Stimulated activated memory B cell treated with anti-CD40 and anti-IgM and Interleukin-4, amounts not matched to agents 10 μg/mL and 1 μg/mL and 100 μg/mL, for 72 hours (primary cell): Measurements from ENCODE around the gene TMEM25.
A peak's percentile ranks its signal among the peaks of the same experiment; 100 is the strongest.

Experiments used
- ATAC-seq: fragments of 150-1000 bp; cut with Tn5 transposase; 2 replicates; pipeline ENCODE4 v1.10.0; 2021
- H3K27ac Mint-ChIP-seq: one replicate; pipeline ENCODE4 v1.8.0; 2022; ENCODE audit warnings: mild to moderate bottlenecking, mixed read lengths
- H3K27me3 Mint-ChIP-seq: one replicate; pipeline ENCODE4 v1.8.0; 2022; ENCODE audit warnings: mixed read lengths
- H3K36me3 Mint-ChIP-seq: one replicate; pipeline ENCODE4 v1.8.0; 2022; ENCODE audit warnings: mixed read lengths
- H3K4me1 Mint-ChIP-seq: one replicate; pipeline ENCODE4 v1.8.0; 2022; ENCODE audit warnings: mixed read lengths
- H3K4me3 Mint-ChIP-seq: one replicate; pipeline ENCODE4 v1.8.0; 2022; ENCODE audit warnings: mild to moderate bottlenecking, moderate library complexity, mixed read lengths
- H3K9me3 Mint-ChIP-seq: one replicate; pipeline ENCODE4 v1.8.0; 2022; ENCODE audit warnings: mixed read lengths

TMEM25 gene

GRCh38 chr11:118526688-118527087 is 4.3 kb upstream of the TMEM25 start:
- ATAC-seq = no peak
- Mint-ChIP-seq H3K27ac (no peak overlapping the region), H3K9me3 (no peaks in the 10 kb centered on the region), H3K27me3 (no peaks in the 10 kb centered on the region), H3K36me3 (peaks cover 27% of the 10 kb centered on the region), H3K4me1 (peaks cover 37% of the 10 kb centered on the region), H3K4me3 (no peak overlapping the region)

DNA sequence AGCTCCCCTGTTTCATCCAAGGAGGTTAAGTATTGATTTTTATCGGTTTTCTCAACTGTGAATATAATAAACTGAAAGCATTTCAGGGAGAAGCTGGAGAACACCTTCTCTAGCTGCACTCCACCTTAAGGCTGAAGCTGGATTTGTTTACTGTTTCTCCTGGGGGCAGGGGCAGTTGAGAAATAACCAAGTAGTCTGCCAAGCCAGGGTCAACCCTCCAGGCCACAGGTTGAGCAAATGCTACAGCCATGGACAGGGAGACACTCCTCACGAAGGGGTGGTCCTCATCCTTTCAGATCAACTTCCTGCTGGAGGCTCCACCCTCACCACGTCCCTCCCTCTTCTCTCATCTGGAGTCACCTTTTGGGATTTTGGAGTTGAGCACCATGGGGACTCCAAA is 3.9 kb upstream of the TMEM25 start, which contains the start of gene TTC36:
Gene TTC36 (plus strand): TSS at position 366 of the 400 bp plus-strand sequence. CDS start 21 bp downstream, at position 387.
- no peaks in the 10 kb centered on the region for H3K27me3 Mint-ChIP-seq
- H3K36me3 Mint-ChIP-seq = peaks cover 27% of the 10 kb centered on the region
- peaks cover 41% of the 10 kb centered on the region for H3K4me1 Mint-ChIP-seq
- H3K4me3 Mint-ChIP-seq = no peak within 1 kb of the TSS
- H3K27ac Mint-ChIP-seq = no peak within 1 kb of the TSS
- no peak for ATAC-seq
- no peaks in the 10 kb centered on the region for H3K9me3 Mint-ChIP-seq

- Mint-ChIP-seq H3K4me1 (peaks cover 42% of the 10 kb centered on the region), H3K36me3 (peaks cover 21% of the 10 kb centered on the region), H3K27me3 (no peaks in the 10 kb centered on the region), H3K9me3 (no peaks in the 10 kb centered on the region), H3K27ac (no peak overlapping the region), H3K4me3 (no peak overlapping the region)
- ATAC-seq = no peak
These were observed 2.5 kb upstream of the TMEM25 start for GRCh38 chr11:118528511-118528910.

DNA sequence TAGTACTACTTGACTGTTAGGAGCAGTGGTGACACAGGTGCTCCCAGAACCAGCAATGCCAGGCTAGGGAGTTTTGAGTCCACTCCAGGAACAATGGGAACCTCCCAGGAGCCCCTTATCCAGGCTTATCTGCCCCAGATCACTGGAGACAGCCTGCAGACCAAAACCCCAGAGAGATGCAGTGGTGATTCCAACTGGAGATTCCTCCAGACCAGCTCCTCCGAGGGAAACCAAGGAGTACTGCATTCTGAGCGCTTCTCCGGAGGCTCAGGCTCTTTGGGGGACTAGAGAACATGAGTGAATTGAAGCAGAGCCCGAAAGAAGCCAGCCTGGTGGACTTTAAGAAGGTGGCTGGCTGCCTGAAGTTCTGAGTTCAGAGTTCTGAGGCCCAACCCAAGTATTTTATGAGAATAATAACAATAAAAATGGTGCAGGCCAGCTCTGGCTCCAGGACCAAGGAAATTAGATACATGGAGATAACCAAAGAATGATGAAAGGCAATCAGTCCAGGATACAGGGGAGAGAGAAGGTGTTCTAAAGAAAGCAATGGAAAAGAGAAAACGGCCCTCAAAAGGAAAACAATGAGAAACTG is 1.3 kb upstream of the TMEM25 start:
- no peak for ATAC-seq

GRCh38 chr11:118530180-118530682 is 761 bp upstream of the TMEM25 start:
- peak overlapping the region; percentile 83 for H3K27ac Mint-ChIP-seq
- peaks cover 16% of the 10 kb centered on the region for H3K36me3 Mint-ChIP-seq
- ATAC-seq = no peak
- no peaks in the 10 kb centered on the region for H3K27me3 Mint-ChIP-seq
- H3K4me1 Mint-ChIP-seq = peaks cover 42% of the 10 kb centered on the region
- H3K4me3 Mint-ChIP-seq = peak overlapping the region; percentile 84
- no peaks in the 10 kb centered on the region for H3K9me3 Mint-ChIP-seq

More for the DNA sequence above, 1.3 kb upstream of the TMEM25 start:
- H3K27me3 Mint-ChIP-seq = no peaks in the 10 kb centered on the region
- no peaks in the 10 kb centered on the region for H3K9me3 Mint-ChIP-seq
- peak overlapping the region; percentile 84 for H3K4me3 Mint-ChIP-seq
- peaks cover 15% of the 10 kb centered on the region for H3K36me3 Mint-ChIP-seq
- H3K4me1 Mint-ChIP-seq = peaks cover 42% of the 10 kb centered on the region
- peak overlapping the region; percentile 83 for H3K27ac Mint-ChIP-seq

DNA sequence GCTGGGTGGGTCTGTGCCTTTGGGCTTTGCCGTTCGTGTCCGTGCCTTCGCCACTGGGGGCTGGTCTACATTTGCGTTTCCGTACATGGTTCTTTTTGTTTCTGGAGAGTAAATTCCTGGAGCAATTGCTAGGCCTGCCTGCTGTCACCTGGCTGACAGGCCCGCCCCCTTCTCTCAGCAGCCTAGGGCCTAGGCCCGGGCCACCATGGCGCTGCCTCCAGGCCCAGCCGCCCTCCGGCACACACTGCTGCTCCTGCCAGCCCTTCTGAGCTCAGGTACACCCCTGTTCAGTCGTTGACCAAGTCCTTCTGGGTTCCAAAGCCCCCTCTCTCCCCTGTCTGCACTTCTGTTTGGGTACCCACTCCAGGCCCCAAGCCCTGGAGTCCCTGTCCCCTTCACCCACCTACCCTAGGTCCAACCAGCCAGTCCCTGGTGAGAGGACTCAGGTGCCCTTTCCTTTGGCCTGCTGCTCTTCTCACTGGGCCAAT is 649 bp downstream of the TMEM25 start:
- Mint-ChIP-seq H3K27ac (peak overlapping the region; percentile 83), H3K27me3 (no peaks in the 10 kb centered on the region)
- ATAC-seq = no peak

DNA sequence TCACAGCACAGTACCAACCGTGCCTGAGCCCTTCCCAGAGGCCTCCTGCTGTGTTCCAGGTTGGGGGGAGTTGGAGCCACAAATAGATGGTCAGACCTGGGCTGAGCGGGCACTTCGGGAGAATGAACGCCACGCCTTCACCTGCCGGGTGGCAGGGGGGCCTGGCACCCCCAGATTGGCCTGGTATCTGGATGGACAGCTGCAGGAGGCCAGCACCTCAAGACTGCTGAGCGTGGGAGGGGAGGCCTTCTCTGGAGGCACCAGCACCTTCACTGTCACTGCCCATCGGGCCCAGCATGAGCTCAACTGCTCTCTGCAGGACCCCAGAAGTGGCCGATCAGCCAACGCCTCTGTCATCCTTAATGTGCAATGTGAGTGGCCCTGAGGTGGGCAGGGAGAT is 1.1 kb downstream of the TMEM25 start:
- H3K36me3 Mint-ChIP-seq = peaks cover 18% of the 10 kb centered on the region
- H3K27ac Mint-ChIP-seq = peak overlapping the region; percentile 83
- H3K4me3 Mint-ChIP-seq = peak overlapping the region; percentile 84
- H3K4me1 Mint-ChIP-seq = peaks cover 39% of the 10 kb centered on the region
- no peaks in the 10 kb centered on the region for H3K27me3 Mint-ChIP-seq
- no peak for ATAC-seq
- no peaks in the 10 kb centered on the region for H3K9me3 Mint-ChIP-seq

More for the DNA sequence above, 649 bp downstream of the TMEM25 start:
- peaks cover 19% of the 10 kb centered on the region for H3K36me3 Mint-ChIP-seq
- peaks cover 42% of the 10 kb centered on the region for H3K4me1 Mint-ChIP-seq
- peak overlapping the region; percentile 84 for H3K4me3 Mint-ChIP-seq
- H3K9me3 Mint-ChIP-seq = no peaks in the 10 kb centered on the region

DNA sequence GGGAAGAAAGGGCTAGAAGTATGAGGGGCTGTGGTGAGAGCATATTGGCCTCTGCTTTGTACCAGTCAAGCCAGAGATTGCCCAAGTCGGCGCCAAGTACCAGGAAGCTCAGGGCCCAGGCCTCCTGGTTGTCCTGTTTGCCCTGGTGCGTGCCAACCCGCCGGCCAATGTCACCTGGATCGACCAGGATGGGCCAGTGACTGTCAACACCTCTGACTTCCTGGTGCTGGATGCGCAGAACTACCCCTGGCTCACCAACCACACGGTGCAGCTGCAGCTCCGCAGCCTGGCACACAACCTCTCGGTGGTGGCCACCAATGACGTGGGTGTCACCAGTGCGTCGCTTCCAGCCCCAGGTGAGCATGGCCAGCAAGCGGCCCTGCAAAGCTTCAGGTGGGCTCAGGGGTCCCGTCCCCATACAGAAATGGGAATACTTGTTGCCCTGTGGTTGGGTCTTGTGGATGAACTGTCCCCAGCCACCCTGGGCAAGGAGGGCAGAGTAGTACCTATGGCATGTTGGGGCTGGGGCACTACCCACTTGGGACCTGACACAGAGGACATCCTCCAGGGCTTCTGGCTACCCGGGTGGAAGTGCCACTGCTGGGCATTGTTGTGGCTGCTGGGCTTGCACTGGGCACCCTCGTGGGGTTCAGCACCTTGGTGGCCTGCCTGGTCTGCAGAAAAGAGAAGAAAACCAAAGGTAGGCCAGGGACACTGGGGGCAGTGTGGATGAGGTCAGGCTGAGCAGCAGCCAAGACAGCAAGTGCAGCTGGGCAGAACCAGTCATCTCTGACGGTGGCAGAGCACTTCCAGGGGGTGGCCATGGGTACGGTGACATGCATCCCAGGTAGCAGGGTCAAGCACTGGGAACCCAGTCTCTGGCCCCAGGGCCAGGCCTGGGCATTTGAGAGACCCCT is 2.1 kb downstream of the TMEM25 start:
- Mint-ChIP-seq H3K4me1 (peaks cover 32% of the 10 kb centered on the region), H3K9me3 (no peaks in the 10 kb centered on the region), H3K27ac (no peak overlapping the region), H3K4me3 (no peak overlapping the region), H3K36me3 (peaks cover 12% of the 10 kb centered on the region), H3K27me3 (no peaks in the 10 kb centered on the region)
- no peak for ATAC-seq

GRCh38 chr11:118533769-118534729 is 3.1 kb downstream of the TMEM25 start:
- Mint-ChIP-seq H3K9me3 (no peaks in the 10 kb centered on the region), H3K4me3 (no peak overlapping the region), H3K27me3 (no peaks in the 10 kb centered on the region), H3K4me1 (peaks cover 24% of the 10 kb centered on the region), H3K36me3 (peaks cover 12% of the 10 kb centered on the region), H3K27ac (no peak overlapping the region)
- ATAC-seq = no peak

DNA sequence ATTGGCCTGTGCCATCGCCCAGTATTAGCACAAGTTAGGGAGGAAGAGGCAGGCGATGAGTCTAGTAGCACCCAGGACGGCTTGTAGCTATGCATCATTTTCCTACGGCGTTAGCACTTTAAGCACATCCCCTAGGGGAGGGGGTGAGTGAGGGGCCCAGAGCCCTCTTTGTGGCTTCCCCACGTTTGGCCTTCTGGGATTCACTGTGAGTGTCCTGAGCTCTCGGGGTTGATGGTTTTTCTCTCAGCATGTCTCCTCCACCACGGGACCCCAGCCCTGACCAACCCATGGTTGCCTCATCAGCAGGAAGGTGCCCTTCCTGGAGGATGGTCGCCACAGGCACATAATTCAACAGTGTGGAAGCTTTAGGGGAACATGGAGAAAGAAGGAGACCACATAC is 4.3 kb downstream of the TMEM25 start:
- H3K27me3 Mint-ChIP-seq = no peaks in the 10 kb centered on the region
- peaks cover 12% of the 10 kb centered on the region for H3K4me1 Mint-ChIP-seq
- peaks cover 12% of the 10 kb centered on the region for H3K36me3 Mint-ChIP-seq
- no peak overlapping the region for H3K4me3 Mint-ChIP-seq
- no peaks in the 10 kb centered on the region for H3K9me3 Mint-ChIP-seq
- no peak overlapping the region for H3K27ac Mint-ChIP-seq
- no peak for ATAC-seq

DNA sequence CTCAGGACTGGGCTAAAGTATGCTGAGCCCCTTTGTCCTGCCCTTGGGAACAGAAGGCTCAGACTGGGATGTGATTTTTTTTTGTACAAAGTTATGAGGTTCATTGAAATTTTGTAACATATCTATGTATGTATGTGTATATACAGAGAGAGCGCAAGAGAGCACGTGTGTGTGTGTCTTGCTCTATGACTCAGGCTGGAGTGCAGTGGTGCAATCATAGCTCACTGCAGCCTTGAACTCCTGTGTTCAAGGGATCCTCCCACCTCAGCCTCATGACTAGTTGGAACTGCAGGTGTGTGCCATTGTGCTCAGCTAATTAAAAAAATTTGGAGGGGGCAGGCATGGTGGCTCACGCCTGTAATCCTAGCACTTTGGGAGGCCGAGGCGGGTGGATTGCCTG is 5.7 kb downstream of the TMEM25 start:
- Mint-ChIP-seq H3K27ac (no peak overlapping the region), H3K27me3 (no peaks in the 10 kb centered on the region), H3K36me3 (peaks cover 19% of the 10 kb centered on the region), H3K4me1 (peaks cover 4% of the 10 kb centered on the region), H3K9me3 (no peaks in the 10 kb centered on the region), H3K4me3 (no peak overlapping the region)
- ATAC-seq = no peak

DNA sequence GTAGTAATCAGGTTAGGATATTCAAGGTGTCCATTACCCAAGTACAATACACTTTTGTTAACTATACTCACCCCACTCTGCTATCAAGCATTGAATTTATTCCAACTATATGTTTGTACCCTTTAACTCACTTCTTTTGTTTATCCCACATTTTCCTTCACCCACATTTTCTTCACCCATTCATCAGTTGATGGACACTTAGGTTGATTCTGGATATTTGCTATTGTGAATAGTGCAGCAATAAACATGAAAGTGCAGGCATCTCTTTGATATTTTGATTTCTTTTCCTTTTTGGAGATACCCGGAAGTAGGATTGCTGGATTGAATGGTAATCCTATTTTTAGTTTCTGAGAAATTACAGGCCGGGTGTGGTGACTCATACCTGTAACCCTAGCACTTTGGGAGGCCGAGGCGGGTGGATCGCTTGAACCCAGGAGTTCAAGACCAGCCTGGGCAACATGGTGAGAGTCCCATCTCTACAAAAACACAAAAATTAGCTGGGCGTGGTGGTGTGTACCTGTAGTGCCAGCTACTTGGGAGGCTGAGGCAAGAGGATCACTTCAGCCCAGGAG is 6.5 kb downstream of the TMEM25 start:
- H3K36me3 Mint-ChIP-seq = peaks cover 19% of the 10 kb centered on the region
- H3K4me3 Mint-ChIP-seq = no peak overlapping the region
- no peak overlapping the region for H3K27ac Mint-ChIP-seq
- no peak for ATAC-seq
- H3K27me3 Mint-ChIP-seq = no peaks in the 10 kb centered on the region
- H3K4me1 Mint-ChIP-seq = no peaks in the 10 kb centered on the region
- no peaks in the 10 kb centered on the region for H3K9me3 Mint-ChIP-seq

- Mint-ChIP-seq H3K27me3 (no peaks in the 10 kb centered on the region), H3K27ac (no peak overlapping the region), H3K4me1 (no peaks in the 10 kb centered on the region), H3K4me3 (no peak overlapping the region), H3K9me3 (no peaks in the 10 kb centered on the region), H3K36me3 (peaks cover 30% of the 10 kb centered on the region)
- no peak for ATAC-seq
These were observed 13.1 kb downstream of the TMEM25 start for GRCh38 chr11:118544010-118544646.

GRCh38 chr11:118544647-118545010 is 13.6 kb downstream of the TMEM25 start:
- Mint-ChIP-seq H3K36me3 (peaks cover 30% of the 10 kb centered on the region), H3K4me3 (no peak overlapping the region), H3K27me3 (no peaks in the 10 kb centered on the region), H3K27ac (no peak overlapping the region), H3K4me1 (no peaks in the 10 kb centered on the region), H3K9me3 (no peaks in the 10 kb centered on the region)
- ATAC-seq = no peak
